ENCODE data around the gene EPG5. TPM values are rescaled to one million over a fixed set of nuclear protein-coding genes. Genes with fewer than 3 reads are reported as not detected.

The EPG5 gene
- total RNA-seq, 4 donors from 2014 or later = 13.6 to 43.4 (median 21.8) TPM

- intact Hi-C loops (cut with DNase I; ENCODE audit: low total_unique reads) = no loop called here
- Histone ChIP-seq H3K27ac (no peak overlapping the region), H3K4me1 (no peaks in the 10 kb centered on the region), H3K4me3 (no peak overlapping the region), H3K27me3 (no peaks in the 10 kb centered on the region), H3K36me3 (no peaks in the 10 kb centered on the region), H3K9me3 (peaks cover 0 to 10% of the 10 kb centered on the region in 2 donors)
- no peak for DNase-seq
- TF ChIP-seq POLR2A (IDR thresholded peaks at IDR 0.05) = no peak
Measured at GRCh38 chr18:45805551-45805950, 161.6 kb downstream of the EPG5 start.

- H3K4me1 ChIP-seq = no peaks in the 10 kb centered on the region
- intact Hi-C loops (cut with DNase I; ENCODE audit: low total_unique reads) = no loop called here
- TF ChIP-seq POLR2A (IDR thresholded peaks at IDR 0.05) = no peak
- no peak for TF ChIP-seq CTCF (IDR thresholded peaks at IDR 0.05)
- peaks cover 0 to 10% of the 10 kb centered on the region in 2 donors for H3K9me3 ChIP-seq
- H3K4me3 ChIP-seq = no peak overlapping the region
- H3K27ac ChIP-seq = no peak overlapping the region
- DNase-seq = no peak
- H3K27me3 ChIP-seq = no peaks in the 10 kb centered on the region
- H3K36me3 ChIP-seq = no peaks in the 10 kb centered on the region
Measured at GRCh38 chr18:45802814-45803492, 164.2 kb downstream of the EPG5 start.

GRCh38 chr18:45801416-45802004, 165.6 kb downstream of the EPG5 start:
- H3K27me3 ChIP-seq = no peaks in the 10 kb centered on the region
- no peak for DNase-seq
- intact Hi-C loops (cut with DNase I; ENCODE audit: low total_unique reads) = no loop called here
- H3K27ac ChIP-seq = no peak overlapping the region
- no peak overlapping the region for H3K4me3 ChIP-seq
- no peak for TF ChIP-seq CTCF (IDR thresholded peaks at IDR 0.05)
- TF ChIP-seq POLR2A (IDR thresholded peaks at IDR 0.05) = no peak
- H3K9me3 ChIP-seq = peaks cover 0 to 10% of the 10 kb centered on the region in 2 donors
- no peaks in the 10 kb centered on the region for H3K36me3 ChIP-seq
- H3K4me1 ChIP-seq = no peaks in the 10 kb centered on the region

Small RNA genes lying within 50 kb of the gene (small RNA-seq; reads per million reads assigned to genes)
- not detected for gene RN7SKP26

Other genes starting within 250 kb of the EPG5 start
- 10 to 100 TPM in 1 of 4 donors, under 1 TPM in 1, not detected in 2; 0.95 to 26.0 TPM for gene SLC14A1, start 243.1 kb downstream of the EPG5 start, total RNA-seq
- 1 to 10 TPM in 1 of 4 donors, not detected in 3; 2.8 TPM for gene SIGLEC15, start 141.7 kb downstream of the EPG5 start, total RNA-seq
- gene PSTPIP2, start 104.9 kb upstream of the EPG5 start, total RNA-seq = 1 to 10 TPM in 3 of 4 donors, under 1 TPM in 1; 0.59 to 5.9 (median 3.2) TPM
- gene ATP5F1A, start 131.0 kb upstream of the EPG5 start, total RNA-seq = 100 to 1,000 TPM; 130 to 712 (median 221) TPM
- 10 to 100 TPM; 21.5 to 47.8 (median 36.1) TPM for gene HAUS1, start 137.1 kb upstream of the EPG5 start, total RNA-seq